GM23338 (cell line): ENCODE data around the gene TCEAL1. TPM values are rescaled to one million over a fixed set of nuclear protein-coding genes. Genes with fewer than 3 reads are reported as not detected.

Source experiments
- ATAC-seq: fragments of 200-7000 bp; cut with Tn5 transposase; 3 replicates; pipeline ENCODE4 v1.9.1; 2020
- DNase-seq: peaks from one replicate; pipeline ENCODE4 v3.0.0-alpha.2; 2015; ENCODE audit warnings: low spot score
- H2AFZ ChIP-seq: fragments of 200-600 bp; sonication (generic); 2 replicates; pipeline ENCODE4 v1.8.0; 2016; ENCODE audit warnings: antibody characterized with exemption, mild to moderate bottlenecking, moderate library complexity
- H3F3A ChIP-seq: fragments of 200-600 bp; sonication (generic); replicated peaks from 2 replicates; pipeline ENCODE4 v1.8.0; 2017; ENCODE audit warnings: antibody characterized with exemption, mixed run types, low read depth
- H3K27ac ChIP-seq: fragments of 200-600 bp; sonication (generic); 2 replicates; pipeline ENCODE4 v1.6.1; 2016; ENCODE audit warnings: low read depth
- H3K27me3 ChIP-seq: fragments of 200-600 bp; sonication (generic); 2 replicates; pipeline ENCODE4 v1.8.0; 2016; ENCODE audit warnings: mild to moderate bottlenecking, mixed run types, moderate library complexity; ENCODE audit not compliant: insufficient read depth
- H3K36me3 ChIP-seq: fragments of 200-600 bp; sonication (generic); 2 replicates; pipeline ENCODE4 v1.8.0; 2016; ENCODE audit warnings: mild to moderate bottlenecking; ENCODE audit not compliant: insufficient read depth
- H3K4me1 ChIP-seq: fragments of 200-600 bp; sonication (generic); 2 replicates; pipeline ENCODE4 v1.8.0; 2016; ENCODE audit warnings: mild to moderate bottlenecking, moderate library complexity; ENCODE audit not compliant: insufficient read depth
- H3K4me2 ChIP-seq: fragments of 200-600 bp; sonication (generic); 2 replicates; pipeline ENCODE4 v1.7.1; 2017; ENCODE audit warnings: mixed run types
- H3K4me3 ChIP-seq: fragments of 200-600 bp; sonication (generic); 2 replicates; pipeline ENCODE4 v1.6.1; 2016; ENCODE audit warnings: mixed run types
- H3K79me2 ChIP-seq: fragments of 200-600 bp; sonication (generic); replicated peaks from 2 replicates; pipeline ENCODE4 v1.8.0; 2017; ENCODE audit warnings: mild to moderate bottlenecking; ENCODE audit not compliant: insufficient read depth
- H3K9me2 ChIP-seq: fragments of 200-600 bp; sonication (generic); 2 replicates; pipeline ENCODE4 v1.8.0; 2017; ENCODE audit not compliant: insufficient read depth
- H4K20me1 ChIP-seq: fragments of 200-600 bp; sonication (generic); replicated peaks from 2 replicates; pipeline ENCODE4 v1.8.0; 2017; ENCODE audit warnings: mild to moderate bottlenecking; ENCODE audit not compliant: insufficient read depth
- H3K27ac Mint-ChIP-seq: 2 replicates; pipeline ENCODE4 v1.8.0; 2020; ENCODE audit warnings: inconsistent platforms, mild to moderate bottlenecking, moderate library complexity, mixed read lengths
- H3K27me3 Mint-ChIP-seq: 3 replicates; pipeline ENCODE4 v1.8.0; 2022; ENCODE audit warnings: low read depth, mild to moderate bottlenecking, moderate library complexity, mixed read lengths, inconsistent platforms; ENCODE audit not compliant: insufficient read depth, poor library complexity
- H3K36me3 Mint-ChIP-seq: 3 replicates; pipeline ENCODE4 v1.8.0; 2021; ENCODE audit warnings: low read depth, mild to moderate bottlenecking, inconsistent platforms, moderate library complexity, mixed read lengths
- H3K4me1 Mint-ChIP-seq: 3 replicates; pipeline ENCODE4 v1.8.0; 2020; ENCODE audit warnings: mild to moderate bottlenecking, inconsistent platforms, mixed read lengths
- H3K4me3 Mint-ChIP-seq: 3 replicates; pipeline ENCODE4 v1.8.0; 2021; ENCODE audit warnings: moderate library complexity, mild to moderate bottlenecking, inconsistent platforms, mixed read lengths
- H3K9me3 Mint-ChIP-seq: 3 replicates; pipeline ENCODE4 v1.8.0; 2020; ENCODE audit warnings: moderate library complexity, mild to moderate bottlenecking, inconsistent platforms, mixed read lengths
- CREB1 ChIP-seq: fragments of 250-450 bp; sonication (Bioruptor Pico); IDR thresholded peaks from 2 replicates; pipeline ENCODE4 v1.5.0; 2020; ENCODE audit warnings: low read depth, mild to moderate bottlenecking, moderate library complexity
- CTCF ChIP-seq, 2 experiments: fragments of 200-600 bp in 1 of 2; sonication (generic) in 1 of 2; conservative IDR thresholded peaks; 2 replicates each; pipeline versions ENCODE4 v1.5.1 to v1.6.1; 2016 to 2017; ENCODE audit warnings: antibody characterized with exemption in 2 of 2, low read depth in 2 of 2, mild to moderate bottlenecking in 2 of 2, moderate library complexity in 1 of 2
- EZH2 ChIP-seq: fragments of 200-600 bp; sonication (generic); IDR thresholded peaks from one replicate; pipeline ENCODE4 v1.8.0; 2017; ENCODE audit warnings: antibody characterized with exemption, mild to moderate bottlenecking, low read depth; ENCODE audit not compliant: unreplicated experiment
- EZH2phosphoT487 ChIP-seq: fragments of 200-600 bp; sonication (generic); IDR thresholded peaks from one replicate; pipeline ENCODE4 v1.8.1; 2018; ENCODE audit warnings: antibody characterized with exemption; ENCODE audit not compliant: unreplicated experiment
- JUNB ChIP-seq: IDR thresholded peaks from one replicate; pipeline ENCODE4 v1.6.1; 2016; ENCODE audit warnings: antibody characterized with exemption; ENCODE audit not compliant: unreplicated experiment
- NANOG ChIP-seq: IDR thresholded peaks from 2 replicates; pipeline ENCODE4 v1.6.1; 2016; ENCODE audit warnings: antibody characterized with exemption, borderline replicate concordance
- POLR2AphosphoS5 ChIP-seq: IDR thresholded peaks from 2 replicates; pipeline ENCODE4 v1.6.1; 2016; ENCODE audit warnings: antibody characterized with exemption, low read depth
- REST ChIP-seq: IDR thresholded peaks from one replicate; pipeline ENCODE4 v1.6.1; 2018; ENCODE audit warnings: antibody characterized with exemption; ENCODE audit not compliant: unreplicated experiment
- ZNF114 ChIP-seq: fragments of 250-450 bp; sonication (Bioruptor Pico); IDR thresholded peaks from 2 replicates; pipeline ENCODE4 v1.5.0; 2020; ENCODE audit warnings: mild to moderate bottlenecking, moderate library complexity
- polyA plus RNA-seq: library from polyadenylated mRNA; unstranded; fragments of >200 nt; fragmentation: Nextera tagmentation; extraction: Ambion mirVana; gene quantifications from 2 replicates; pipeline ENCODE4 v1.2.1, GENCODE V29; 2016
- total RNA-seq: library from RNA; depleted of rRNA; stranded (reverse); fragments of >200 nt; shearing (Covaris generic); gene quantifications from 2 replicates; pipeline ENCODE4 v1.2.3, GENCODE V29; 2014
- TF ChIP-seq, protein P1 (sequence below): IDR thresholded peaks from 2 replicates; pipeline ENCODE4 v1.6.1; 2016; ENCODE audit warnings: antibody characterized with exemption

TCEAL1 gene
- total and polyA plus RNA-seq, 2 experiments from 2014 or later, result 5.8 to 8.8 TPM

DNA sequence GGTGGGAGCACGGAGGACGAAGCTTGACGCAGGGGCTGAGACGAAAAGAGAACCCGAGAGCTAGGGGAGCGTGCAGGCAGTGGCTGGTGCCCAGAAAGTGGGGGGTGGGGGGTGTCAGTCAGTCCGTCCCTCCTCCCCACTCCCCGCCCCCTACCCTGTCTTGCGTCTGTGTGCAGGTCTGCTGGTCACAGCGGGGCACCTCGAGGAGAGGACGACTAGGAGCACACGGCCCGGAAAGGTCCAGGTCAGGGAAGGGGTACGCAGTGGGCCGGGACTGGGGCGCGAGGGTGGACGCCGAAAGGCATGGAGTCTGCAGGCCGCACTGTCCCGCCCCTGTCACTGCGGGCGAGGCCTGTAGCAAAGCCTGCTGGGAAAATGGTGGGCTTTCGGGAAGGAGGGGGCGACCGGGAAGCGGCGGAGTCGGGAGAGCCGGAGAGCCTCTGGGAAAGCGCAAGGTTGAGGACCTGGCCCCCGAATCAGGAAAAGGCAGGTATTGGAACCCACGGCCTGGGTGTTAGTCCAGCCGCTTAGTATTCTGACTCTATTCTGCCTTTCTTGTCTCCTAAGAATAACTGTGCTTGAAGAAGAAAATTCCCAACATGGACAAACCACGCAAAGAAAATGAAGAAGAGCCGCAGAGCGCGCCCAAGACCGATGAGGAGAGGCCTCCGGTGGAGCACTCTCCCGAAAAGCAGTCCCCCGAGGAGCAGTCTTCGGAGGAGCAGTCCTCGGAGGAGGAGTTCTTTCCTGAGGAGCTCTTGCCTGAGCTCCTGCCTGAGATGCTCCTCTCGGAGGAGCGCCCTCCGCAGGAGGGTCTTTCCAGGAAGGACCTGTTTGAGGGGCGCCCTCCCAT, 769 bp downstream of the TCEAL1 start (continued):
- TF ChIP-seq POLR2AphosphoS5 (peak; percentile 64), NANOG (no peak), CTCF (conservative IDR thresholded peaks at IDR 0.05; ENCODE audit: low read depth in 2 of 2) (peak; percentile 54 to 78), JUNB (no peak)

DNA sequence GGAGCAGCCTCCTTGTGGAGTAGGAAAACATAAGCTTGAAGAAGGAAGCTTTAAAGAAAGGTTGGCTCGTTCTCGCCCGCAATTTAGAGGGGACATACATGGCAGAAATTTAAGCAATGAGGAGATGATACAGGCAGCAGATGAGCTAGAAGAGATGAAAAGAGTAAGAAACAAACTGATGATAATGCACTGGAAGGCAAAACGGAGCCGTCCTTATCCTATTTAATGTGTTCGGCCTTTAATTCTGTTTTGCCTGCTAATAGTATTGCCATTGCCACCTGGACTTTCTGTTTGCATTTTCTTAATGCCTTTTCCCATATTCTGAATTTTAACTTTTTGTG, 1.4 kb downstream of the TCEAL1 start:
- peaks cover 7% of the 10 kb centered on the region for H3K27me3 Mint-ChIP-seq
- Histone ChIP-seq H3K4me1 (peaks cover 4% of the 10 kb centered on the region; the same call in 1 of the 2 replicates), H3K9me2 (no peaks in the 10 kb centered on the region), H3K27ac (peak overlapping the region; percentile 64; the same call in 1 of the 2 replicates), H3K4me3 (peak overlapping the region; percentile 90), H3F3A (no peaks in the 10 kb centered on the region), H2AFZ (no peak overlapping the region), H3K4me2 (peak overlapping the region; percentile 77), H3K79me2 (no peaks in the 10 kb centered on the region), H3K27me3 (no peaks in the 10 kb centered on the region), H3K36me3 (no peaks in the 10 kb centered on the region), H4K20me1 (no peaks in the 10 kb centered on the region)
- peak overlapping the region; percentile 22; the same call in 1 of the 2 replicates for H3K27ac Mint-ChIP-seq
- ATAC-seq (no peak), DNase-seq (no peak)
- no peaks in the 10 kb centered on the region for H3K9me3 Mint-ChIP-seq
- no peak for TF ChIP-seq EZH2phosphoT487
- no peak for TF ChIP-seq NANOG
- no peak for TF ChIP-seq ZNF114 (CRISPR knock-in tag)
- peaks cover 8% of the 10 kb centered on the region; the same call in 2 of the 3 replicates for H3K4me1 Mint-ChIP-seq
- peak overlapping the region; percentile 84 for H3K4me3 Mint-ChIP-seq
- no peaks in the 10 kb centered on the region; the same call in 2 of the 3 replicates for H3K36me3 Mint-ChIP-seq

DNA sequence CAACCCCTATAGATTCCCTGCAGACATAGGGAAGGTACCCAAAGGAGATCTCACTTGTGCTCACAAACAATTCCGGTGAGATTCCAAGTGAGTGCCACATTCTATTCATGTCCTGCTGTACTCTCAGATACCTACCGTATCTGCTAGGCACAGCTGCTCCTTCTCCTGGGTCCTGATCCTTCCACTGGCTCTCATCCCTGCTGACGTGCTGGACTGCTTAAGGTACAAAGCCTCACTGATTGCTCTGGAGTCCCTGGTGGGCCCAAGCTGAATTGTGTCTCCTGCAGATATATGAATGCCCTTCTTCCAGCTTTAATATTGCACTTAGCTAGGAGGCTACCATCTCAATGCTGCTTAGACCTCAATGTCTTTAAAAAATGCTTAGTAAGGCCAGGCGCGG, 2.4 kb downstream of the TCEAL1 start:
- peaks cover 8% of the 10 kb centered on the region; the same call in 2 of the 3 replicates for H3K4me1 Mint-ChIP-seq
- Histone ChIP-seq H3K27me3 (no peaks in the 10 kb centered on the region), H3K4me2 (no peak overlapping the region), H3K9me2 (no peaks in the 10 kb centered on the region), H3K36me3 (no peaks in the 10 kb centered on the region), H2AFZ (no peak overlapping the region), H3K4me1 (peaks cover 4% of the 10 kb centered on the region; the same call in 1 of the 2 replicates), H4K20me1 (no peaks in the 10 kb centered on the region), H3K27ac (no peak overlapping the region), H3K79me2 (no peaks in the 10 kb centered on the region), H3F3A (no peaks in the 10 kb centered on the region), H3K4me3 (no peak overlapping the region)
- no peak overlapping the region for H3K27ac Mint-ChIP-seq
- H3K27me3 Mint-ChIP-seq, result peaks cover 7% of the 10 kb centered on the region
- H3K4me3 Mint-ChIP-seq, result no peak overlapping the region
- no peak for ATAC-seq
- no peak for DNase-seq
- H3K9me3 Mint-ChIP-seq, result no peaks in the 10 kb centered on the region
- no peaks in the 10 kb centered on the region; the same call in 2 of the 3 replicates for H3K36me3 Mint-ChIP-seq
- TF ChIP-seq EZH2, result no peak
- TF ChIP-seq, protein P1, sequence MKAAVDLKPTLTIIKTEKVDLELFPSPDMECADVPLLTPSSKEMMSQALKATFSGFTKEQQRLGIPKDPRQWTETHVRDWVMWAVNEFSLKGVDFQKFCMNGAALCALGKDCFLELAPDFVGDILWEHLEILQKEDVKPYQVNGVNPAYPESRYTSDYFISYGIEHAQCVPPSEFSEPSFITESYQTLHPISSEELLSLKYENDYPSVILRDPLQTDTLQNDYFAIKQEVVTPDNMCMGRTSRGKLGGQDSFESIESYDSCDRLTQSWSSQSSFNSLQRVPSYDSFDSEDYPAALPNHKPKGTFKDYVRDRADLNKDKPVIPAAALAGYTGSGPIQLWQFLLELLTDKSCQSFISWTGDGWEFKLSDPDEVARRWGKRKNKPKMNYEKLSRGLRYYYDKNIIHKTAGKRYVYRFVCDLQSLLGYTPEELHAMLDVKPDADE, result no peak
- no peak for TF ChIP-seq POLR2AphosphoS5
- TF ChIP-seq JUNB, result no peak
- no peak for TF ChIP-seq EZH2phosphoT487
- no peak for TF ChIP-seq REST
- TF ChIP-seq CREB1 (CRISPR knock-in tag), result no peak
- no peak for TF ChIP-seq NANOG
- TF ChIP-seq ZNF114 (CRISPR knock-in tag), result no peak
